LoVo (cell line): Measurements from ENCODE around the gene RSF1.

Source experiments
- DNase-seq: peaks from one replicate; pipeline ENCODE4 v3.0.0-alpha.2; 2016; ENCODE audit warnings: low spot score

The RSF1 gene

DNA sequence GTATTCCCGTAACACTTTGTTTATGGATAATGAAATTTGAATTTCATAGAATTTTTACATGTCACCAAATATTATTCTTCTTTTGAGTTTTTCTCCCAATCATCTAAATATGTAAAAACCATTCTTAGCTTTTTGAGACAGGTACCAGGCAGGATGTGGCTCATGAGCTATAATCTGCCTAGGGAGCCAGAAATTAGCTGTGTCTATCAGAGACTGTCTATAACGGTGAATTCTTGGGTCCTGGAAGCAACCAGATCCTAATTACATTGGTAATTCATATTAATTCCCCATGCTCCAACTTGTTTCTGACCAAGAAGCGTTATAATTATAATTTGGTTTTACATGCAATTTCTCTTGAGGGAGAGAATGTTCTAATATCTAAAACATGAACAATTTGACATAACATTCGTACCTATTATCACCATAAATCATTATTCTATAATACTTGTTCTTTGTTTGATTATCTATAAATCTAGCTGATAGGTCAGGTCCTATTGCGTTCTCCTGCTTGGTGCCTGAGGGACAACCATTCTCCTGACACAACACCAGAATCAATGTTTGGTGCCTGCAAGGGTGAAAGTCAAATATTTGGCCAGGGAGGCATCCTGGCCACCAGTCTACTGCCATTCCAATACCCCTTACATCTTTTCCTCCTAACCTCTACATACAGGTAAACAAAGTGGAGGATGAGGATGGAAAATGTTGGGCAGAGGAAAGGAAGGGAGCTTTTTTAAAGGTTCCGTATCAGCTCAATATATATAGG, 69.9 kb downstream of the RSF1 start:
- no peak for DNase-seq

GRCh38 chr11:77749232-77749631, 71.3 kb downstream of the RSF1 start:
- no peak for DNase-seq

DNA sequence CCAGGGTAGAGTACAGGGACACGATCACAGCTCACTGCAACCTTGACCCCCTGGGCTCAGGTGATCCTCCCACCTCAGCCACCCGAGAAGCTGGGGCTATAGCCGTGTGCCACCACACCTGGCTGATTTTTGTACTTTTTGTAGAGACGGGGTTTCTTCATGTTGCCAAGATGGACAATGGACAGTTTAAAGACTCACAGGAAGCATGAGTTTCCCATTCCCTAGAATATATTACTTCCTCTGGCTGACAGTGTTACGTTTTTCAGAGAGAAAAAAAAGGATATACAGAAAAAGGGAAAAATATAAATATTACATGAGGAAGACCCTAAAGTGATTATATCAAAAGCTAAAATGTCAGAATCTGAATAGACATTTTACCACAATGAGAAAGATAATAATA, 72.3 kb downstream of the RSF1 start:
- DNase-seq = no peak

DNA sequence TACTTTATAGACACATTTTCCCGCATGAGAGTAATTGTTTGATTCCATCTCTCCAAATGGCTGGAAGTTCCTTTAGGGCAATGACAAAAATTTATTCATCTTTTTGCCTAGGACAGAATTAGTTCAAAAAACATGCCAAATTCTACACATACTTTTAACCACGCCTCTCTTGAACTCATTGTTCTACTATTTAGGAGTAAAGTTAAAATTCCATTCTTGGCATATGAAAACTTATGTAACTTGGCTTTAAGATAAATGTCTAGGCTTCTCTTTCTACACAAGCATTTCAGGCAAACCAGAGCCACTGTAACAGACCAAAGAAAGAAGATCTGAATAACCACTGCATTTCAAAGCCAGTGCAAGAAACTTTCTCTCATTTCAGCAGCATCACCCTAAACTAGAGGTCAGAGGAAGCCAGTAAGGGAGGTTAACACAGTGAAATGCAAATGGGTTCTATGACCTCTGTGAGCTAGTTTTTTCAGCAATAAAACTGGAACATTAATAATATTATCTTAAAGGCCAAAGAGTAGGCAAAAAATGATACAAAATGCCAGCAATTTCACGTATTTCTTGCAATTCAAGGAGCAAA, 73.0 kb downstream of the RSF1 start:
- DNase-seq = no peak

DNA sequence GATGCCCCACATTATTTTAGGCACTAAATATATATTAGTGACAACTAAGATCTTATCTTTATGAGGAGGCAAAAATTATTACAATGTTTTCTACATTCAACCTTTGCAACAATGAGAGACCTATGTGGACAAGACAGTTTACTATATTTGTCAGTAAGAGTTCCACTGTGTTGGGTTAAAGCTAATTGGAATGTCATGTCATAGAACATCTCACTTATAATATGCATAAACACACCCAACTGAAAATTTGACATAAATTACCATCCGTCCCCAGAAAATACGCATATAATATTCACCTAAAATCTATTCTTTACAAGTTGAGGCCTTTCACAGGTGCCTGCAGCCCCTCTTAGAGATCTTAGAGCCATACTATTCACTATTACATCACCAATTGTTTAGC, 84.0 kb downstream of the RSF1 start:
- DNase-seq = no peak

- DNase-seq = no peak
Measured at GRCh38 chr11:77734890-77735289, 85.6 kb downstream of the RSF1 start.

GRCh38 chr11:77732143-77732542, 88.4 kb downstream of the RSF1 start:
- DNase-seq = no peak

- DNase-seq = no peak
Measured at GRCh38 chr11:77730789-77731188, 89.7 kb downstream of the RSF1 start.

DNA sequence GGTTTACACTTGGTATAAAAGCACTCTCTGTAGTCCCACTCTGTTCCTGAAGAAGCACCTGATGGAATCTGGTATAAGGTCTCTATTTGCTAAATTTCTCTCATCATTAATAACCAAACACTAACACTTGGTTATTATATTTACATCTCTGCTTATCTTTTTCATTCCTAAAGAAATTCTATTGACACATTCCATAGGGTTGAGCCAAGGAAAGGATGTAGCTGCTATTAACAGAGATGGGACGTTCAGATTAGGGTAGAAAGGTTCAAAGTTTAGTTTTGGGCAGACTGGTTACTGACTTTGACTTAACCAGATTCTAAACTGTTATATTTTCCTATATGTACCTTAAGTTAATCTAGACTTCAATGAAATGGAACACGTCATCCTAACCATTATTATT, 91.5 kb downstream of the RSF1 start:
- DNase-seq = no peak

DNA sequence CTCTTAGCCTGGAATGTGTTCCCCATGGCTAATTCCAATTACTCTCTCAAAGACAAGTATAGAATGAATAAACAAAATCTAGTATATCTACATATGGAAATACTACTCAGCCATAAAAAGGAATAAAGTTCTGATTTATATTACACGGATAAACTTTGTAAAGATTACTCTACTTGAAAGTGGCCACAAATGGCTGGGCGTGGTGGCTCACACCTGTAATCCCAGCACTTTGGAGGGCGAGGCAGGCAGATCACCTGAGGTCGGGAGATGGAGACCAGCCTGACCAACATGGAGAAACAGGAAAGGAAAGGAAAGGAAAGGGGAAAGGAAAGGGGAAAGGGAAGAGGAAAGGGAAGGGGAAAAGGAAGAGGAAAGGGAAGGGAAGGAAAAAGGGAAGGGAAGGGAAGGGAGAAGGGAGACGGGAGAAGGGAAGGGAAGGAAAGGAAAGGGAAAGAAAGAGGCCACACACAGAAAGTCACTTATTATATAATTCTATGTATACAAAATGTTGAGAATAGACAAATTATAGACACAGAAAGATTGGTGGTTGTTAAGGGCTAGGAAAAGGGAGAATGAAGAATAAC, 92.2 kb downstream of the RSF1 start:
- no peak for DNase-seq

- no peak for DNase-seq
Measured at GRCh38 chr11:77726524-77726923, 94.0 kb downstream of the RSF1 start.

- DNase-seq = no peak
Measured at GRCh38 chr11:77725433-77725832, 95.1 kb downstream of the RSF1 start.

GRCh38 chr11:77724636-77725035, 95.9 kb downstream of the RSF1 start:
- DNase-seq = no peak

DNA sequence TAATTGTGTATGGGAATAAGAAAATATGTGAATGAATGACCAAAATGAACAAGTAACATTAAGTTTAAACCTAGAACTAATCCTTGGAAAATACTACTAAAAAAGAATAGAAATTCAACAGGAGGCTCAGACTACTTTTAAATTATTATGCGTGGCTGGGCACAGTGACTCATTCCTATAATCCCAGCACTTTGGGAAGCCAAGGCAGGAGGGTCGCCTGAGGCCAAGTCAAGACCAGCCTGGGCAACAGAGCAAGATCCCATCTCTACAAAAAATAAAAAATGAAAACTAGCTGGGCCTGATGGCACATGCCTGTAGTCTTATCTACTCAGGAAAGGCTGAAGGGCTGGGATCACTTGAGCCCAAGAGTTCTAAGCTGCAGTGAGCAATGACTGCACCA, 97.5 kb downstream of the RSF1 start:
- DNase-seq = no peak

DNA sequence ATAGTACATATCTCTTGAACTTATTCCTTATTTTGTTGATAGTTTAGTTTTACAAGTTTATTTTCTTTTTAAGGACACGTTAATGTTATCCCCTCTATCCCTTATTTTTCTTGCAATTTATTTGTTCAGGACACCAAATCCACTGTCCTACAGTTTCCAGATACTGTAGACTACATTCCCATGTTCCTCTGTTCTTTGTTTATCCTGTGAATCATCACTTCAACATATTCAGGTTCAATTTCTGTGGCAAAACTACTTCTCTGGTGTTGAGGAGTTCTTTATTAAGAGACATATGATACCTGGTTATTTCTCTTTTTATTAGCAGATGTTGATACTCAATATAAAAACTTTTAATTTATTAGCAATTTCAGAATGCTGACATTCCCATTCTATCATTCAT, 110.2 kb downstream of the RSF1 start:
- no peak for DNase-seq

GRCh38 chr11:77705876-77706579, 114.5 kb downstream of the RSF1 start:
- no peak for DNase-seq

- DNase-seq = no peak
Measured at GRCh38 chr11:77705195-77705875, 115.2 kb downstream of the RSF1 start.

GRCh38 chr11:77704029-77704428, 116.5 kb downstream of the RSF1 start:
- no peak for DNase-seq

- no peak for DNase-seq
Measured at GRCh38 chr11:77699425-77699824, 121.1 kb downstream of the RSF1 start.

- no peak for DNase-seq
Measured at GRCh38 chr11:77698896-77699295, 121.6 kb downstream of the RSF1 start.

GRCh38 chr11:77697865-77698264, 122.7 kb downstream of the RSF1 start:
- no peak for DNase-seq

GRCh38 chr11:77695417-77695816, 125.1 kb downstream of the RSF1 start:
- DNase-seq = no peak
